CD4-positive, alpha-beta T cell treated with Interleukin-15 for 1 hour (primary cell): ENCODE measurements around the gene TMEM128.
"Not testable (repeated sequence)": the region's sequence is repeated elsewhere in the genome, so short reads cannot be mapped to it uniquely, and the experiment has no call there.

ENCODE experiments used
- DNase-seq: peaks from one replicate; pipeline ENCODE4 v3.0.0-alpha.2; 2020

Gene TMEM128, protein sequence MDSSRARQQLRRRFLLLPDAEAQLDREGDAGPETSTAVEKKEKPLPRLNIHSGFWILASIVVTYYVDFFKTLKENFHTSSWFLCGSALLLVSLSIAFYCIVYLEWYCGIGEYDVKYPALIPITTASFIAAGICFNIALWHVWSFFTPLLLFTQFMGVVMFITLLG

DNA sequence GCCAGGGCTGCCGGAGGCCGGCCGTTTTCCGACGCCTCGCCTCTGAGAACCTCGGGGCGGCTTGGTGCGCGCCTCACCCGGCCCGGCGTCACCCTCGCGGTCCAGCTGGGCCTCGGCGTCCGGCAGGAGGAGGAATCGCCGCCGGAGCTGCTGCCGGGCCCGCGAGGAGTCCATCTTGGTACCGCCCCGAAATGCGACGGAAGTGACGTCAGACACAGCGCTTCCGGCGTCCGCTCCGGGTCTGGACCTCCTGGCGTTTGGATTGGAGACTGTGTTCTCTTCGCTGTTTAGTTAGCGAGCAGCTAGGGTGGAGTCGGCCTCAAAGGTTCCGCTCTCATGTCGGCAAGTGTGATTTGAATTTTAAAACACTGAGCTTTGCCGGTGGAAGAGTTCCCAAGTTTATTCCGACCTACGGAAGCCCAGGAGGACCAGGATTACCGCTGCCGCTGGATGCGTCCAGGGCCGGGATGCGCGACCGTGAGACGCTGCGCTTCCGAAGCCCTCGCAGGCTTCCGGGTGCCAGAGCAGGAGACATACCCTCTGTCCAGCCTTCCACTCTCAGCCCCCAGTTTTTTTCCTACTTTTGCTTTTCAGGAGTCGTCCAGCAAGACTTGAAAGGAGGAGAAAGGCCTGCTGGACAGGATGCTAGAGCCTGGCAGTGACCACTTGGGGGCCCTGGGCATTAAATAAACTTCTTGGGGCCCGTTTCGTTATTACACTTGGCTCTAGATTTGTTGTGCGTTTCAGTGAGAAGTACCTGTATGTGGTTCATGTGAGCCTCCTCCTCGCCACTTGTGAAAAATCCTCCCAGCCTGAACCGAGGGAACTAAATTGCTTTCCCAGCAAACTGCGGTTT lies at the start of gene TMEM128:
Gene TMEM128, minus strand, starts transcription at position 195 of the 856 bp plus-strand sequence. Its CDS starts 21 bp downstream, at position 174.
- peak; percentile 92 for DNase-seq

DNA sequence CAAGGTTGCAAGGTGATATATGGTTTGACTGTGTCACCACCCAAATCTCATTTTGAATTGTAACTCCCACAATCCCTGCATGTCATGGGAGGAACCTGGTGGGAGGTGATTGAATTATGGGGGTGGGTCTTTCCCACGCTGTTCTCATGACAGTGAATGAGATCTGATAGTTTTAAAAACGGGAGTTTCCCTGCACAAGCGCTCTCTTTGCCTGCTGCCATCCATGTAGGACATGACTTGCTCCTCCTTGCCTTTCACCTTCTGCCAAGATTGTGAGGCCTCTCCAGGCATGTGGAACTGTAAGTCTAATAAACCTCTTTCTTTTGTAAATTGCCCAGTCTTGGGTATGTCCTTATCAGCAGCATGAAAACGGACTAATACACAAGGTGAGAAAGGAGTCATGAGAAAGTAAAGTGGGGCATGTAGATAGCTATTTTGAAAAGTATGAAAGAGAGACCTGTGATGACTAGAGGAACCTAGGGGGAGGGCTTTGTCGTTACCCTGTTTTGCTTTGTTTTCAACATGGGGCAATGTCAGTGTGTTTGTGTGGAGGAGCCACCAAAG lies 48.3 kb upstream of the TMEM128 start:
- no peak for DNase-seq

DNA sequence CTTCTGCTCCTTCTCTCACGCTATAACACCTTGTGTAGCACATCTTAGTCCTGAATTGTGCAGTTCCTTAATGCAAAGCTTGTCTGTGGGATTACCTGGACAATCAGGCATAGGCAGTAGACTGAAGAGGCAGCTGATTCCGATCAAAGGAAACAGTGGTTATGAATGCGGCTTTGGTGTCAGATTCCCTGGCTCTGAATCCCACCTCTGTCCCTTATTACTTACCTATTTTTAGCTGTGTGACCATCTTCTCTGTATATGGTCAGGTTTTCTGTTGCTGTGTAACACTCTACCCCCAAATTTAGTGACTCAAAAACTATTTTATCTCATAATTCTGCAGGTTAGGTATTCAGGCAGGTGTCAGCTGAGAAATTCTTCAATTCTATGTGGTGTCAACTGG lies 45.3 kb upstream of the TMEM128 start:
- DNase-seq: no peak

DNA sequence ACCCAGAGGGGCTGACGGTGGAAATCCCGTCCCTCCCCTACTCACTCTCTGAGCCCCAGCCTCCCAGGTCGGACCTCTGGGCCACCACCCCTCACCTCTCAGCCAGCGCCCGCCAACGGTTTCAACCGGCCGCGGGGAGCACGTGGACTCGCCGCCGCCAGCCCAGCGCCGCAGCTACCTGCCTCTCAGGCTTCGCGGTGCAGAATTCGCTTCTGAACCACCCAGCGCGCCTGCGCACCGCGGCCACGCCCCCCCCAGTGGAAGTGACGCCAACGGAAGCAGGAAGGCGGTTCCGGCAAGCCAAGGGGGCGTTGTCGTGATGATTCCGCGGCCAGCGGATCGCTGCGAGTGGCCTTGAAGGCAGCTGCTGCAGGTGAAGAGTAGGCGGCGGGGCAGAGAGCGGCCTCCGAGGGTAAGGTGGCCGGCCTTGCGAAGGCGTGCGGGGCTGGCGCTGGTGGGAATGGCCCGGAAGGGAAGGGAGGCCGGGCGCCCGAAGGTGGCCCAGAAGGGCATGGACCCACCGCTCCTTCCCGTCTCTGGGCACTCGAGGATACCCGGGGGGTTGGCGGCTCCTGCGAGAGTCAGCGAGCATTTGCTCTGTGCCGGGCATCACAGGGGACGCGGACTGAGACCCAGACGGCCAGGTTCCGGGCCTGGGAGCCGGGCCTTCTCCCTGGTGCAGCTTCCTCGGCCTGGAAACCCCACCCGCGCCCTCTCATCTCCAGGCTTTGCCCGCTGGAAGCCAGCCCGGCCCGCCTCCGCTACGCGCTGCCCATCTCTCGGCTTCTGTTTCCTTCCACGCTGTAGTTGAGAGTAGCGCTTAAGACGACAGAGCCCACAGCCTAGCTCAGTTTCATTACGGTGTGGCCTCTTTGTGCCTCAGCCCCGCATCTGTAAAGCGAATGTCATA lies 42.2 kb upstream of the TMEM128 start, which contains the start of the genes LYAR and ZBTB49:
Gene LYAR, minus strand, starts transcription at position 214 of the 910 bp plus-strand sequence. CDS start 6,412 bp downstream, outside the sequence.
Gene ZBTB49, plus strand, starts transcription at position 311 of the 910 bp plus-strand sequence. CDS start 9,695 bp downstream, outside the sequence.
- DNase-seq: peak; percentile 94

DNA sequence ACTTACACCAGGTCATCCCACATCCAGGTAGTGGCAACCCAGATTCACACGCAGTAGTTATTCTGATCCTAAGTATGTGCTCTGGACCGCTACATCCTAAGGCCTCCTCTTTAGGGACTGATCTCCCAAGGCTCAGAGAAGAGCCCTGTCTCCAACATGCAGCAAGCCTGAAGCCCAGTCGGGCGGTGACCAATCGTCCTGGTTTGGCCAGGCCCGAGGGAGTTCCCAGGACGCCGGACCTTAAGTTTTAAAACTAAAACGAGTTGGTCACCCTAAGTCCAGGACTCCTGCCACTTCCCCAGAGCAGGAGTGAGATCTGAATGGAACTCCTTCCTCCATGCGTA lies 41.5 kb upstream of the TMEM128 start:
- DNase-seq: no peak

DNA sequence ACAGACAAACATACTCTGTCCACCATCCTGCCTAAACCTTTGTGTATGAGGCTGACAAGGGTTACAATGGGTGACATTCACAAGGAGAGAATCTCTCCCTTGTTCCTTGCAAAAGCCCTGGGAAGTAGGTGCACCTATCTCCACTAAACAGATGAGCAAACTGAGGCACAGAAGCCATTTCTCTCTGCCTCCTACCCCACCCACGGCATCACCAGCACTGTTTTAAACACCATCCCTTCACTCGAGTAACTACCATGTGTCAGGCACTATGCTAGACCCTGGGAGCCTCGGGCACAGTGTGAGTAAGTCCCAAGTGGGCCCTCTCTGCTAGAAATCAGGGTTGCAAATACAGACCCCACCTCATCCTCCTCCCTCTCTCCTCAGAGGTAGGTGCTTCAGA lies 41.0 kb upstream of the TMEM128 start:
- no peak for DNase-seq

DNA sequence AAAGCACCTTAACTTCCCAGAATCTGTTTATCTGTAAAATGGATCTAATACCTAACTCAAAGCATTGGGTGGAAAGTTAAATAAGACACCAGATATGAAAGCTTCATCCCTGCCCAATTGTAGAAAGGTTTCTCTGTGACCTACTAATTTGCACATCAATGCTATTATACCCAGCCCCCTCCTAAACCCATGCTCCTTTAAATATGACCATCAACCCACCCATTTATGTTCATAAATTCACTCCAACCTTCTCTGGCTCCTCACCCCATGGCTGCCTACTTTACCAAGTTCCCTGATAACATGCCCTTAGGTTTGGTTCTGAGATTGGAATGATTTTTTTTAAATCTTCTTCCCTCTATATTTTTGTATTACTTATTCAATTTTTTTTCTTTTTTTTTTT lies 40.1 kb upstream of the TMEM128 start:
- no peak for DNase-seq

DNA sequence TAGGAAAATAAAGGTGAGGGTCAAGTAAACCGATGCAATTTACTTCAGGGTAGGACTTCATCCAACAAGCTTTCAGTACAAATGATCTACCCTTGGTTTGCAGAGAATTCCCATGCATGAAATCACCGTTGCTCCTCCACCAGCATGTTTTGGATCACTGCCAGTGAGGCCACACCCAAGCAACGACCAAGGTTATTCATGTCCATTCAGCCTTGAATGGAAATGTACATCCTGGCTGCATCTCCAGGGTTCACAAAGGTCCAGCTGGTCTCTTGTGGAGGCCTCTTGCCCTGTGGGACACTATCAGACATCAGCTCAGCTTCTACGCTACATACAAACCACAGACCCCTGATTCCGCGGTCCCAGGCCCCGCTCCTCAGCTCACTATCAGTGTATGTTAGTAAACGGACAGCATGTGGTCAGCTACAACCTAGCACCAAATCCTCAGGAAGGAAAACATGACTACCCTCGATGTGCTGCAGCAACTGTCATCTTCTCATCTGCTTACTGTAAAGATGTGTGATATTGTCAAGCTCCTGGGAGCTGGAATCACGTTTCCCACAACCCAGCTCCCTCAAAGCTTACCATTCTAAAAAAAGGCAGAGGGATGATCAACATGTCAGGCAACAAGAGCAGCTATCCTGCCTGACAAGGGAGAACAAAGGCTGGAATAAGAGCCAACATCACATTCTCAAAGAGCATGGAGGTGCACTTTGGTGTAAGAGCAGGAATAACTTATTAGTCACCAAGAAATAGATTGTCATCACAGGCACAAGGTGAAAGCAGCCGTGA lies 37.0 kb upstream of the TMEM128 start:
- no peak for DNase-seq

DNA sequence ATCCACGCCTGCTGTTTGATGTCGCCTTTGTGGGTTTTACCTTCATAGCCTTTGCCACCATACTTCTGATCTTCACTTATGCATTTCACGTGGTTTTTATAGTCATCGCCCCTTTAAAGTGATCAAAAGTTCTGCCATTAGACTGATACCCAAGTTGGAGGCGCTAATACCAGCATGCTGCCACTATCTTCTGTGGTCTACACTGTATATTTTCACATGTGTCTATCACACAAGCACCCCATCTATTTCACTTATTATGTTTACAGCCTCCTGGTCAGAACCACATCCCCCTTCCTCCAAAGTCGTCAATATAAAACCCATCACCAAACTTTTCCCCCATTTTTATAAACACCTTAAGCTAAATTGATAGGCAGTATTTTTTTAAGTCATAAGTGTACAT lies 33.8 kb upstream of the TMEM128 start:
- DNase-seq: no peak

DNA sequence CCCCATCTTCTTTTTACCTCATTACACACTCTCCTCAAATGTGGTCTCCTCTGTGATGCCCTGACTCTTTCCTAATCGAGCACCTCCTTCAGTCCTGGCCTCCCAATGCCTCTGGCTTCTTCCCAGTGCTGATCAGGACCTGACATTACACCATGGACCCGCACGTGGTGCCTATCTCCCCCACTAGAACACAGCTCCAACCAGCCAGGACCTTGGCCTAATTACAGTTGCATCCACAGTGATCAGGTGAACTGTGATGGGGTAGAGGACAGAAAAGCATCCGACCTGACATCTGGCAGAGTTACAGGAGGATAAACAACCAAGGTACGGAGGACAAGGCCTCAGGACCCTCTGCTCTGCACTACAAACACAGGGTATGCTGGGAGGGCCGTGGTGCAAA lies 29.5 kb upstream of the TMEM128 start:
- DNase-seq: no peak

DNA sequence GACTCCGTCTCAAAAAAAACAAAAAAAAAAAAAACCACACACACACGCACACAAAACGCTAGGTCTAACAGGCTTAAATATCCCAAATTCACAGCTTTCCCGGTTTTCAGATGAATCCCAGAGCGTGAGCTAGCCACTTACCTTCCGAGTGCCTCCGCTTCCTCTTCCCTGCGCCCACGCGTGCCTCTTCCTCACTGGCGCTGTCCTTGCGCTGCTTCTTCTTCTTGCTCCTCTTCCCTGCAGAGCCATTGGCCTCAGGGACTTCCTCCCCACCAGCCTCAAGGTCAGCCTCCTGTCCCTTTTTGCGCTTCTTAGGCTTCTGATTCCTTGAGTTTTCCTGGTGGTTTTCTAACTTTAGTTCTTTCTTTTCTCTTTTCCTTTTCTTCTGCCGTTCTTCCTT lies 26.2 kb upstream of the TMEM128 start:
- DNase-seq: no peak

DNA sequence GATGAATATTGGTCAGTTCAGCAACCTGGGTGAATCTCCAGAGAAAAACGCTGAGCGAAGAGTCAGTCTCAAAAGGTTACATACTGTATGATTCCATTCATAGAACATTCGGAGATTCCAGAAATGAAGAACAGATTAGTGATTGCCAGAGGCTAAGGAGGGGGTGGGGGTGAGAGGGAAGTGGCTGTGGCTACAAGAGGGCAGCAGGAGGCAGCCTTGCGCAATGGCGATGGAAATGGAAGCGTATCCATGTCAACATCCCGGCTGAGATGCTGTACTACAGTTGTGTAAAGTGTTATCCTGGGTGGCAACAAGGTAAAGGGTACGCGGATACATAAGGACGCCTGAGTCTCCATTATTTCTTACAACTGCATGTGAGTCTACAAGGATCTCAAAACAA lies 23.9 kb upstream of the TMEM128 start:
- no peak for DNase-seq

DNA sequence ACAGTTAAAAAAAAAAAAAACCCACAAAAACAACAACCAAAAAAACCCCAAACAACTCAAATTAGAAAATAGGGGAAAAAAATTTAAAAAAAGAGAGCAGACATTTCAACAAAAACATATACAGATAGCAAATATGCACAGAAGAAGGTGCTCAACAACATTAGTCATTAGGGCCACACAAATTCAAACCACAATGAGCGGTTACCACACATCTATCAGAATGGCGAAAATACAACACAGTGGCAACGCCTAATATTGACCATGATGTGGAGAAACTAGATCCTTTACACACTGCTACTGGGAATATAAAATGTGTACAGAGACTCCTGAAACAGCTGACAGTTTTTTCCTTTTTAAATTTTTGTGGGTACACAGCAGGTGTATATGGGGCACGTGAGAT lies 22.5 kb upstream of the TMEM128 start:
- no peak for DNase-seq

DNA sequence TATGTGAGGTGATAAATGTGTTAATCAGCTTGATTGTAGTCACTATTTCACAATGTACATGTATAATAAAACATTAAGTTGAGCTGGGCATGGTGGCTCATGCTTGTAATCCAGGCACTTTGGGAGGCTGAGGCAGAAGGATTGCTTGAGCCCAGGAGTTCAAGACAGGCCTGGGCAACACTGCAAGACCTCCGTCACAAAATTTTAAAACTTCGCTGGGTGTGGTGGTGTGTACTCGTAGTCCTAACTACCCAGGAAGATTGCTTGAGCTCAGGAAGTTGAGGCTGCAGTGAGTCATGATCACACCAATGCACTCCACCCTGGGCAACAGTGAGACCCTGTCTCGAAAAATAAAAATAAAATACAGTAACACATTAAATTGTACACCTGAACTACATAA lies 21.8 kb upstream of the TMEM128 start:
- DNase-seq: peak; percentile 73

DNA sequence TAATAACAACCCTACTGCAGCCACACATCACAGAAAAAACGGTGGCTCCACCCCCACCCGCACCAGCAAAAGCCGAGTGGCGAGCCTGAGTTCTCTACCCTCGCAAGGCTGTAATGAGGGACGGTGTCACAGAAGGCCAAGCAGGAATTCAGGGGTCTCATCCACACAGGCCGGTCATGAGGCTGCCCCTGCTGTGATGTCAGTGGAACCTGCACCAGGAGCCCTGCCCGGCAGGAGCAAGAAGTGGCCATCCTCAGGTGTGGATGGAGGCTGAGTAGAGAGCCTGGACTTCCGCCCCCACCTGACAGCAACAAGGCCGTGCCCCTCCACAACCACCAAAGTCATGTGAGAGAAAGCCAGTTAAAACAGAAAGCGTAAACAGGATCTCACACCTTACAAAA lies 21.3 kb upstream of the TMEM128 start:
- peak; percentile 47 for DNase-seq

DNA sequence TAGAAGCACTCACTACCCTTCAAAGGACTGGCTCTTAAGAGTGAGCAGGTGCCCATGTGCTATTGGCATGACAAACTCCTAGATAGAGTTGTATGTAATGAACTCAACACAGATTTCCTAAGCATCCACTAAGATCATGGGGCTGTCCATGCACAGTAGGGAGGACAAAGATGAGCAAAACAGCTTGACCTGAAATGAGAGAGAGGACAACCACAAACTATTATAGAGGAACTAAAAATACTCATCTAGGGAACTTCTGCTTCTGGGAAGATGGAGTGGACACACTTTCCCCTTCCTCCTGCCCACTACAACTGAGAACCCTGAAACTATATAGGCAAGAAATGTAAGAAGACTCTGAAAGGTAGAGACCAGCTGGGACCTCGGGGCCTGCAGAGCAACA lies 20.8 kb upstream of the TMEM128 start:
- no peak for DNase-seq

DNA sequence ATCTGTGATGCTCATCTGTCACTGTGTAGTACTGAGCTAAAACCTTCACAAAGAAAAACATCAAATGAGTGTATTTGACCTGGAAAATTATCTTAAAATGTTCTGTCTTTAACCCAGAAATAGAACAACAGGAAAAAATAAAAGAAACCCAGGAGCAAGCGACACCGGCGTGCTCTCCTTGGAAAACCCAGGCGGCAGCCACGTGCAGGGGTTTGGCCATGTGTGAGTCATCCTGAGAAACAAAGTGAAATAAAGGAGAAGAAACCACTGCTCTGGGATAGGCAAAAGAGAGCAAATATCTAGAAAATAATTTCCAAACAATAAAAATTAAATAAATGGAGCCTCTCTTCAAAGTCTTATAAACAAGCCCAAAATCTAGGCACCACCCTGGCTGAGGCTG lies 20.0 kb upstream of the TMEM128 start:
- DNase-seq: no peak

DNA sequence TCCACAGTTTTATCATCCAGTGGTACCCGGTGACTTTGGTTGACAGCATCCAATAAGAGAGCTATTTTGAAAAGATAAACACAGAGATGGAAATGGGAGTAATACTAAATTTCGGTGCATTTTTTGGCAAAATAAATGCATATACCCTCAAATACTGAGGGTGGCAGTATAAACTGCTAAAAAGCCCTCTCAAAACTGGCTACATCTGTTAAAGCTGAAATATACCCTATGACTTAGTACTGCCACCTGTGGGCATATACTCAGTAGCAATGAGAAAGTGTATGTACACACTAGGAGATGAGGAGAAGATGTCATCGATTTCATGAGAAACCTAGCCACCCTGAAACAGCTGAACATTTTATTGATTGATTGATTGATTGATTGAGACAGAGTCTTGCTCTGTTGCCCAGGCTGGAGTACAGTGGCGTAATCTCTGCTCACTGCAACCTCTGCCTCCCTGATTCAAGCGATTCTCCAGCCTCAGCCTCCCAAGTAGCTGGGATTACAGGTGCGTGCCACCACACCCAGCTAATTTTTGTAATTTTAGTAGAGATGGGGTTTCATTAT lies 12.2 kb upstream of the TMEM128 start:
- DNase-seq: no peak

DNA sequence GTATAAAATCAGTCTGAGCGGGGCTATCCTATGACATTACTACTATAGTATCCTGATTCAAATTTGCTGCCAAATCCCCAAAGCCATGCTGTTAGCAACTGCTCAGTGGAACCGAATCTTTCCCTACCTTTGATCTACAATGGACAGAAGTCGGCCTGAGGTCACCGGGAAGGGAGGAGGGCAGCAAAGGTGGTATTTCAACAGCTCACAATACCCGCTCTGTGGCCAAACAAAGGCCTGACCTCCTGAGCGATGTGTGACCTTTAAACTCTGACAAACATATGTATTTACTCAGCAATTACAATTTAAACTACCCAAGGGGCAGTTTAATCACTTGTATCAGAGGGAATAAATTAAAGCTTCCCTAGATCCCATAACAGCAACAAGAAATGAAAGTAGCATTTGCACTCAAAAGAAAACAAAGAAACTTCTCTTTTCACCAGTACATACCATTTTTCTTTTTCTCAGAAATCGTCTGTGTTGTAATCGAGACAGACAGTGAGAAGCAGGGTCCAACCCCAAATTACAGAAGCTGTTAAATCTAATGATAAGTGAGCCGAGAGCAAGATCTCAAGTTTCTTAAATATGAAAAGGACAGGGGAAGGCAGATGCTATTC lies 11.6 kb upstream of the TMEM128 start:
- DNase-seq: no peak

DNA sequence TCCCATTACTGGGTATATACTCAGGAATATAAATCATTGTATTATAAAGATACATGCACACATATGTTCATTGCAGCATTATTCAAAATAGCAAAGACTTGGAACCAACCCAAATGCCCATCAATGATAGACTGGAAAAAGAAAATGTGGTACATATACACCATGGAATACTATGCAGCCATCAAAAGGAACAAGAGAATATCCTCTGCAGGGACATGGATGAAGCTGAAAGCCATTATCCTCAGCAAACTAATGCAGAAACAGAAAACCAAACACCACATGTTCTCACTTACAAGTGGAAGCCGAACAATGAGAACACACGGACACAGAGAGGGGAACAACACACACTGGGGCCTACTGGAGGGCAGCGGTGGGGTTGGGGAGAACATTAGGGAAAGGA lies 9.7 kb upstream of the TMEM128 start:
- DNase-seq: not testable (repeated sequence)

DNA sequence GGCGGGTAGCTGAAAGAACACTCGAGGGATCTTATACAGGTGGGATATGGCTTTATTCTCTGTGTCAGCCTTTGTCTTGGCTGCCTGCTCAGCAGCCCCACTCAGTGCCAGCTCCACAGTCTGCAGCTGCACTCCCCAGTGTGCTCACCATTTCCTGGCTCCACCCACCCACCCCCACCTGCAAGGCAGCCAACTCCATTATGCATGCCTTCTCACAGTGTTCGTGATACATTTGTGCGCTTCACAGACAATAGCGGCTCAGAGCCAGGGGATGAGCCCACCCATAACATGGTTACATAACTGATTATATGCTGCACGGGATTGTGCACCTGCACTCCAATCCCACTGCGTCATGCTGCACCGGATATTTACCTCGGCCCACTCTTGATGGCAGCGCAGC lies 8.8 kb upstream of the TMEM128 start:
- DNase-seq: no peak
